HepG2 (cell line): ENCODE measurements around the gene ZC3H7B. TPM values are rescaled to one million over a fixed set of nuclear protein-coding genes. Genes with fewer than 3 reads are reported as not detected.

Experiments
- BCL6 ChIP-seq: IDR thresholded peaks from 2 replicates; pipeline ENCODE4 v1.6.1; 2016; ENCODE audit warnings: missing genetic modification reagents, missing compliant biosample characterization
- CHD2 ChIP-seq: IDR thresholded peaks from 2 replicates; pipeline ENCODE4 v1.6.1; 2011; ENCODE audit warnings: low read depth, low read length, improper control_type of control experiment
- CREM ChIP-seq, 2 experiments: sonication (generic) in 1 of 2; formaldehyde crosslinking in 1 of 2; IDR thresholded peaks; 2 replicates each; pipeline versions ENCODE4 v1.4.0 to v1.6.1; 2016 to 2020; ENCODE audit warnings: antibody characterized with exemption in 1 of 2, mild to moderate bottlenecking in 1 of 2, missing genetic modification reagents in 1 of 2
- GATAD1 ChIP-seq: IDR thresholded peaks from 2 replicates; pipeline ENCODE4 v1.6.1; 2016; ENCODE audit warnings: missing genetic modification reagents, missing compliant biosample characterization
- HHEX ChIP-seq: IDR thresholded peaks from 2 replicates; pipeline ENCODE4 v1.6.1; 2016; ENCODE audit warnings: control low read depth
- JDP2 ChIP-seq: sonication (generic); formaldehyde crosslinking; IDR thresholded peaks from 2 replicates; pipeline ENCODE4 v1.8.1; 2022; ENCODE audit warnings: missing genetic modification reagents, borderline replicate concordance
- POLR2AphosphoS5 ChIP-seq: IDR thresholded peaks from 2 replicates; pipeline ENCODE4 v1.6.1; 2012; ENCODE audit warnings: low read depth, low read length
- SP1 ChIP-seq, 2 experiments: fragments of 450-650 bp in 1 of 2; sonication (generic) in 1 of 2; formaldehyde crosslinking in 1 of 2; IDR thresholded peaks; 2 replicates each; pipeline versions ENCODE4 v1.4.0 to v1.6.1; 2016 to 2020; ENCODE audit warnings: missing genetic modification reagents in 1 of 2
- ZFP36L2 ChIP-seq: sonication (generic); formaldehyde crosslinking; IDR thresholded peaks from 2 replicates; pipeline ENCODE4 v1.4.0; 2020; ENCODE audit warnings: missing genetic modification reagents
- ZFY ChIP-seq: sonication (generic); formaldehyde crosslinking; IDR thresholded peaks from 2 replicates; pipeline ENCODE4 v1.4.0; 2020; ENCODE audit warnings: missing genetic modification reagents
- ZNF282 ChIP-seq: fragments of 450-650 bp; IDR thresholded peaks from 2 replicates; pipeline ENCODE4 v1.6.1; 2018; ENCODE audit not compliant: partially characterized antibody
- ZNF552 ChIP-seq: sonication (generic); formaldehyde crosslinking; IDR thresholded peaks from 2 replicates; pipeline ENCODE4 v1.9.0; 2022; ENCODE audit warnings: missing genetic modification reagents, mild to moderate bottlenecking, borderline replicate concordance
- ZSCAN12 ChIP-seq: sonication (generic); formaldehyde crosslinking; IDR thresholded peaks from 2 replicates; pipeline ENCODE4 v1.9.0; 2021; ENCODE audit warnings: mild to moderate bottlenecking, missing genetic modification reagents
- ZSCAN30 ChIP-seq: sonication (generic); formaldehyde crosslinking; IDR thresholded peaks from 2 replicates; pipeline ENCODE4 v1.5.0; 2020; ENCODE audit warnings: mild to moderate bottlenecking, missing genetic modification reagents
- polyA plus RNA-seq, 8 experiments: library from polyadenylated mRNA; depleted of rRNA in 3 of 8; stranded (reverse) in 7 of 8; unstranded in 1 of 8; fragments of >200 nt; fragmentation: Illumina TruSeq in 4 of 8; extraction: Trizol in 4 of 8; gene quantifications; 2 replicates each; pipeline versions ENCODE4 v1.2.1 to v1.2.3, GENCODE V29; 2011 to 2016; ENCODE audit warnings: low read depth in 4 of 8, missing spikeins in 1 of 8, mixed read lengths in 1 of 8; ENCODE audit not compliant: insufficient read depth in 1 of 8
- total RNA-seq, 5 experiments: library from RNA; depleted of rRNA; stranded (reverse); fragments of >200 nt; fragmentation: Illumina TruSeq; extraction: Trizol; gene quantifications; 2 replicates each; pipeline ENCODE4 v1.2.3, GENCODE V29; 2016; ENCODE audit warnings: low read depth in 1 of 5
- TF ChIP-seq, protein P1 (sequence below): sonication (generic); formaldehyde crosslinking; IDR thresholded peaks from 2 replicates; pipeline ENCODE4 v1.5.1; 2020; ENCODE audit warnings: mild to moderate bottlenecking, missing genetic modification reagents, moderate library complexity
- TF ChIP-seq, protein P2 (sequence below): sonication (generic); formaldehyde crosslinking; IDR thresholded peaks from 2 replicates; pipeline ENCODE4 v1.4.0; 2020; ENCODE audit warnings: missing genetic modification reagents, mild to moderate bottlenecking, borderline replicate concordance
- TF ChIP-seq, protein P3 (sequence below): sonication (generic); formaldehyde crosslinking; IDR thresholded peaks from 2 replicates; pipeline ENCODE4 v1.8.1; 2023; ENCODE audit warnings: mild to moderate bottlenecking, moderate library complexity, missing genetic modification reagents
- TF ChIP-seq, protein P4 (sequence below): sonication (generic); IDR thresholded peaks from 2 replicates; pipeline ENCODE4 v1.6.1; 2016; ENCODE audit warnings: low read depth, borderline replicate concordance
- TF ChIP-seq, protein P5 (sequence below): sonication (generic); formaldehyde crosslinking; IDR thresholded peaks from 2 replicates; pipeline ENCODE4 v1.4.0; 2020; ENCODE audit warnings: mild to moderate bottlenecking, missing genetic modification reagents, borderline replicate concordance

The ZC3H7B gene
- total and polyA plus RNA-seq, 2 of the 13 experiments (the other 11 are each of a cell fraction or from before 2014, with no cell fraction given): 26.4 to 37.2 TPM

DNA sequence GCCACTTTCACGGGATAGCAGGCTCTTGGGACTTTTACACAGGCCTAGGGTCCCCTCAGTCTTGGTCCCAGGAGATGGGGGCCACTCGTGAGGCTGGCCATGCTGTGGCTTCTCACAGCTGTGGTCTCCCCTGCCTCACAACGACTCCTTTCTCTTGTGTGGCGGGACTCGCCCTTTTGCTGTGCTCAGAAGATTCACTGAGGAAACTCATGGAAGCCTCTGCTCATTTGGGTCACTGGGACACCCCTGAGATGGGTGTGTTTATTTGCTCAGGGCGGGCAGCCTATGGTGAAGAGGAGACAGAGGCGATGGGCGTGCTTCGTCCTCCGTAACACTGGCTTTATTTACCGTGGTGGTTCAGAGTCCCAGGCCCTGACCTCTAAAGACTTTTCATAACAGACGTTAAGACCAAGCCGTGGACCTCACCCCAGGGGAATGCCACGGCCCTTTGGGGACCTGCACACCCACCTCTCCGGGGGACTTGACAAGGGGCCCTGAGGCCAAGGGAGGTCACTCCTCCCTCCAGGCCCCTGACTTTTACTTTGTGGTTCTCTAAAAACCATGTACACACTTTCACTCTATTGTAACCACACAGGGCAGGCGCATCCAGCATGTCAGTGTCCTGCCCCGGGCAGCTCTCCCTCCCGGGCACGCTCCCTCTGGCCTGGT lies 96.0 kb downstream of the ZC3H7B start (continued):
- TF ChIP-seq ZSCAN30 (no peak), GATAD1 (CRISPR knock-in tag) (peak; percentile 8; the same call in 1 of the 2 replicates), ZFP36L2 (CRISPR knock-in tag) (0 out of 2 replicates have a peak, but pooled peaks have one; percentile 38), CHD2 (no peak), JDP2 (CRISPR knock-in tag) (no peak), ZFY (peak; percentile 37; the same call in 1 of the 2 replicates), CREM (IDR thresholded peaks at IDR 0.05) (peak; percentile 68), CREM (CRISPR knock-in tag; IDR thresholded peaks at IDR 0.05) (no peak), BCL6 (CRISPR knock-in tag) (peak; percentile 64), ZNF282 (no peak), POLR2AphosphoS5 (peak; percentile 47), HHEX (CRISPR knock-in tag) (no peak), ZSCAN12 (CRISPR knock-in tag) (peak; percentile 62; the same call in 1 of the 2 replicates), ZNF552 (CRISPR knock-in tag) (no peak), SP1 (IDR thresholded peaks at IDR 0.05) (no peak), SP1 (CRISPR knock-in tag; IDR thresholded peaks at IDR 0.05) (peak; percentile 60; the same call in 1 of the 2 replicates)
- TF ChIP-seq, protein P1, sequence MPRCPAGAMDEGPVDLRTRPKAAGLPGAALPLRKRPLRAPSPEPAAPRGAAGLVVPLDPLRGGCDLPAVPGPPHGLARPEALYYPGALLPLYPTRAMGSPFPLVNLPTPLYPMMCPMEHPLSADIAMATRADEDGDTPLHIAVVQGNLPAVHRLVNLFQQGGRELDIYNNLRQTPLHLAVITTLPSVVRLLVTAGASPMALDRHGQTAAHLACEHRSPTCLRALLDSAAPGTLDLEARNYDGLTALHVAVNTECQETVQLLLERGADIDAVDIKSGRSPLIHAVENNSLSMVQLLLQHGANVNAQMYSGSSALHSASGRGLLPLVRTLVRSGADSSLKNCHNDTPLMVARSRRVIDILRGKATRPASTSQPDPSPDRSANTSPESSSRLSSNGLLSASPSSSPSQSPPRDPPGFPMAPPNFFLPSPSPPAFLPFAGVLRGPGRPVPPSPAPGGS: peak; percentile 48; the same call in 1 of the 2 replicates
- TF ChIP-seq, protein P2, sequence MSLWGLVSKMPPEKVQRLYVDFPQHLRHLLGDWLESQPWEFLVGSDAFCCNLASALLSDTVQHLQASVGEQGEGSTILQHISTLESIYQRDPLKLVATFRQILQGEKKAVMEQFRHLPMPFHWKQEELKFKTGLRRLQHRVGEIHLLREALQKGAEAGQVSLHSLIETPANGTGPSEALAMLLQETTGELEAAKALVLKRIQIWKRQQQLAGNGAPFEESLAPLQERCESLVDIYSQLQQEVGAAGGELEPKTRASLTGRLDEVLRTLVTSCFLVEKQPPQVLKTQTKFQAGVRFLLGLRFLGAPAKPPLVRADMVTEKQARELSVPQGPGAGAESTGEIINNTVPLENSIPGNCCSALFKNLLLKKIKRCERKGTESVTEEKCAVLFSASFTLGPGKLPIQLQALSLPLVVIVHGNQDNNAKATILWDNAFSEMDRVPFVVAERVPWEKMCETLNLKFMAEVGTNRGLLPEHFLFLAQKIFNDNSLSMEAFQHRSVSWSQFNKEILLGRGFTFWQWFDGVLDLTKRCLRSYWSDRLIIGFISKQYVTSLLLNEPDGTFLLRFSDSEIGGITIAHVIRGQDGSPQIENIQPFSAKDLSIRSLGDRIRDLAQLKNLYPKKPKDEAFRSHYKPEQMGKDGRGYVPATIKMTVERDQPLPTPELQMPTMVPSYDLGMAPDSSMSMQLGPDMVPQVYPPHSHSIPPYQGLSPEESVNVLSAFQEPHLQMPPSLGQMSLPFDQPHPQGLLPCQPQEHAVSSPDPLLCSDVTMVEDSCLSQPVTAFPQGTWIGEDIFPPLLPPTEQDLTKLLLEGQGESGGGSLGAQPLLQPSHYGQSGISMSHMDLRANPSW (CRISPR knock-in tag): peak; percentile 92; the same call in 1 of the 2 replicates
- TF ChIP-seq, protein P3, sequence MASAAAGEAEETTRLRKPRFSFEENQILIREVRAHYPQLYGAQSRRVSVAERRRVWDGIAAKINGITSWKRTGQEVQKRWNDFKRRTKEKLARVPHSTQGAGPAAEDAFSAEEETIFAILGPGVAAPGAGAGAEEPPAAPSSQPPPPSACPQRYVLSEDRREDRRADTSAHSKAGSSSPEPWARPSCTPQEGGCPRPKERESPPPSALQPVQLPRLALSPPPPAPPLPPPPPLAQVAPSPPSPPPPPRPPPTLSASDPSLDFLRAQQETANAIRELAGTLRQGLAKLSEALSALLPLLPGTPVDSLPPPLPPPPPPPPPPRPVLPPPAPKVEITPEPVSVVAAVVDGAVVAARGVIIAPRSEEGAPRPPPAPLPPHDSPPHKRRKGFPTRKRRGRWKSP (CRISPR knock-in tag): peak; percentile 75
- TF ChIP-seq, protein P4, sequence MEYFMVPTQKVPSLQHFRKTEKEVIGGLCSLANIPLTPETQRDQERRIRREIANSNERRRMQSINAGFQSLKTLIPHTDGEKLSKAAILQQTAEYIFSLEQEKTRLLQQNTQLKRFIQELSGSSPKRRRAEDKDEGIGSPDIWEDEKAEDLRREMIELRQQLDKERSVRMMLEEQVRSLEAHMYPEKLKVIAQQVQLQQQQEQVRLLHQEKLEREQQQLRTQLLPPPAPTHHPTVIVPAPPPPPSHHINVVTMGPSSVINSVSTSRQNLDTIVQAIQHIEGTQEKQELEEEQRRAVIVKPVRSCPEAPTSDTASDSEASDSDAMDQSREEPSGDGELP: peak; percentile 17; the same call in 1 of the 2 replicates
- TF ChIP-seq, protein P5, sequence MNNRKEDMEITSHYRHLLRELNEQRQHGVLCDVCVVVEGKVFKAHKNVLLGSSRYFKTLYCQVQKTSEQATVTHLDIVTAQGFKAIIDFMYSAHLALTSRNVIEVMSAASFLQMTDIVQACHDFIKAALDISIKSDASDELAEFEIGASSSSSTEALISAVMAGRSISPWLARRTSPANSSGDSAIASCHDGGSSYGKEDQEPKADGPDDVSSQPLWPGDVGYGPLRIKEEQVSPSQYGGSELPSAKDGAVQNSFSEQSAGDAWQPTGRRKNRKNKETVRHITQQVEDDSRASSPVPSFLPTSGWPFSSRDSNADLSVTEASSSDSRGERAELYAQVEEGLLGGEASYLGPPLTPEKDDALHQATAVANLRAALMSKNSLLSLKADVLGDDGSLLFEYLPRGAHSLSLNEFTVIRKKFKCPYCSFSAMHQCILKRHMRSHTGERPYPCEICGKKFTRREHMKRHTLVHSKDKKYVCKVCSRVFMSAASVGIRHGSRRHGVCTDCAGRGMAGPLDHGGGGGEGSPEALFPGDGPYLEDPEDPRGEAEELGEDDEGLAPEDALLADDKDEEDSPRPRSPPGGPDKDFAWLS (CRISPR knock-in tag): no peak
